ENCODE results near the gene PRPF38B.

DNA sequence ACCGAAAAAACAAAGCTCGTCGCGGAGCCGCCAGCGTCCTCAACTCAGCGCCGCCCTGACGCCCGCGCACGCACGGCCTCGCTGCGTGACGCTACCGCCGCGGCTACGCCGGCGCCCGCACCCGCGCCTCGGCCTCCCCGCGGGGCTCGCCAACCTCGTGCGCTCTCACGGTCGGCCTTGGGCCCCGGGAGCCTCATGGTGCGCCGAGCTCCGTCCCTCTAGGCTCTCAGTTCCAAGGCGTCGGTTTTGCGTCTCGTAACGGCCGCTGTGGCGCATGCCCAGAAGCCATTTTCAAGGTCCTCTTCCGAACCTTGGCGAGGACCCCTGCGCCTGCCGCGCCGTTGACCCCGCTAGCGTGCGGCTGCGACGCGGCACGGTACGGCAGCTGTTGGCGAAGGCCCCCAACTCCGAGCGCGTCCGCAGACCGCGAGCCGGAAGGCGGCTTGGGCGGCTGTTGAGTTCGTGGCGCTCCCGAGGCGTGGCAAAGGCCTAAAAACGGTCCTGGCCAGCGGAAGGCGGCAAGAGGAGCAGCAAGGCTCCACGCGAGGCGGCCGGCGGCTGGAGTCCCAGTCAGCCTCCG, 31.0 kb upstream of the PRPF38B start, which contains the start of gene HENMT1:
- TF ChIP-seq, protein P1, sequence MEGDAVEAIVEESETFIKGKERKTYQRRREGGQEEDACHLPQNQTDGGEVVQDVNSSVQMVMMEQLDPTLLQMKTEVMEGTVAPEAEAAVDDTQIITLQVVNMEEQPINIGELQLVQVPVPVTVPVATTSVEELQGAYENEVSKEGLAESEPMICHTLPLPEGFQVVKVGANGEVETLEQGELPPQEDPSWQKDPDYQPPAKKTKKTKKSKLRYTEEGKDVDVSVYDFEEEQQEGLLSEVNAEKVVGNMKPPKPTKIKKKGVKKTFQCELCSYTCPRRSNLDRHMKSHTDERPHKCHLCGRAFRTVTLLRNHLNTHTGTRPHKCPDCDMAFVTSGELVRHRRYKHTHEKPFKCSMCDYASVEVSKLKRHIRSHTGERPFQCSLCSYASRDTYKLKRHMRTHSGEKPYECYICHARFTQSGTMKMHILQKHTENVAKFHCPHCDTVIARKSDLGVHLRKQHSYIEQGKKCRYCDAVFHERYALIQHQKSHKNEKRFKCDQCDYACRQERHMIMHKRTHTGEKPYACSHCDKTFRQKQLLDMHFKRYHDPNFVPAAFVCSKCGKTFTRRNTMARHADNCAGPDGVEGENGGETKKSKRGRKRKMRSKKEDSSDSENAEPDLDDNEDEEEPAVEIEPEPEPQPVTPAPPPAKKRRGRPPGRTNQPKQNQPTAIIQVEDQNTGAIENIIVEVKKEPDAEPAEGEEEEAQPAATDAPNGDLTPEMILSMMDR (IDR thresholded peaks at IDR 0.05; ENCODE audit: low read length), result no peak
- TF ChIP-seq EZH2phosphoT487 (IDR thresholded peaks at IDR 0.05; ENCODE audit: low read length), result no peak
- TF ChIP-seq EZH2 (optimal IDR thresholded peaks at IDR 0.05; ENCODE audit: low read depth, low read length), result no peak

Data from MM.1S (cell line).